H1 (cell line): ENCODE results near the gene DDX56.

Experiments used
- ATF2 ChIP-seq: IDR thresholded peaks from 2 replicates; pipeline ENCODE4 v1.6.1; 2012; ENCODE audit warnings: low read length, inconsistent platforms
- RNF2 ChIP-seq: fragments of 200-900, 300-1000 bp; sonication (generic); IDR thresholded peaks from 2 replicates; pipeline ENCODE4 v1.7.1; 2016; ENCODE audit warnings: borderline replicate concordance, low read depth, mild to moderate bottlenecking, antibody characterized with exemption, low read length; ENCODE audit not compliant: poor library complexity, severe bottlenecking; ENCODE audit errors: missing control alignments
- SIRT6 ChIP-seq: IDR thresholded peaks from one replicate; pipeline ENCODE4 v1.7.1; 2012; ENCODE audit warnings: low read length, inconsistent platforms
- YY1 ChIP-seq: IDR thresholded peaks from 2 replicates; pipeline ENCODE4 v1.6.1; 2011; ENCODE audit warnings: low read depth, mild to moderate bottlenecking, low read length

- TF ChIP-seq SIRT6 (no peak), YY1 (no peak), ATF2 (no peak), RNF2 (no peak)
Observed at GRCh38 chr7:44541028-44541869, 32.5 kb downstream of the DDX56 start, which contains the start of gene NPC1L1.
